OCI-LY1 (cell line): ENCODE results near the gene IPO4.

Experiments used
- H2AFZ ChIP-seq: fragments of 200-600 bp; sonication (generic), shearing (Covaris generic); 2 replicates; pipeline ENCODE4 v1.6.0; 2014; ENCODE audit warnings: antibody characterized with exemption, mild to moderate bottlenecking, low read length
- H3F3A ChIP-seq: fragments of 200-600 bp; sonication (generic), shearing (Covaris generic); 2 replicates; pipeline ENCODE4 v1.6.0; 2014; ENCODE audit warnings: mild to moderate bottlenecking, antibody characterized with exemption, low read length, moderate library complexity; ENCODE audit not compliant: insufficient read depth
- H3K27ac ChIP-seq: fragments of 200-600 bp; sonication (generic); 2 replicates; pipeline ENCODE4 v1.5.1; 2014; ENCODE audit warnings: low read length, mixed run types, mild to moderate bottlenecking, low read depth; ENCODE audit not compliant: poor library complexity, severe bottlenecking
- H3K27me3 ChIP-seq: fragments of 200-600 bp; sonication (generic); 2 replicates; pipeline ENCODE4 v1.6.0; 2014; ENCODE audit warnings: antibody characterized with exemption, mild to moderate bottlenecking, low read length, moderate library complexity; ENCODE audit not compliant: insufficient read depth
- H3K36me3 ChIP-seq: fragments of 200-600 bp; sonication (generic); 2 replicates; pipeline ENCODE4 v1.6.1; 2014; ENCODE audit warnings: mild to moderate bottlenecking, antibody characterized with exemption, low read length, moderate library complexity, mixed read lengths; ENCODE audit not compliant: insufficient read depth
- H3K4me1 ChIP-seq: fragments of 200-600 bp; sonication (generic); 2 replicates; pipeline ENCODE4 v1.5.1; 2014; ENCODE audit warnings: mild to moderate bottlenecking, low read length, moderate library complexity; ENCODE audit not compliant: insufficient read depth, severe bottlenecking
- H3K4me2 ChIP-seq: fragments of 200-600 bp; sonication (generic), shearing (Covaris generic); 2 replicates; pipeline ENCODE4 v1.6.1; 2014; ENCODE audit warnings: low read length
- H3K4me3 ChIP-seq: fragments of 200-600 bp; sonication (generic); 2 replicates; pipeline ENCODE4 v1.5.1; 2014; ENCODE audit warnings: low read length, low read depth, mild to moderate bottlenecking, mixed read lengths; ENCODE audit not compliant: poor library complexity, severe bottlenecking
- H3K79me2 ChIP-seq: fragments of 200-600 bp; shearing (Covaris generic); 2 replicates; pipeline ENCODE4 v1.6.1; 2016; ENCODE audit warnings: mixed run types, low read length, mixed read lengths; ENCODE audit not compliant: insufficient read depth
- H3K9ac ChIP-seq: fragments of 200-600 bp; sonication (generic), shearing (Covaris generic); 2 replicates; pipeline ENCODE4 v1.6.1; 2014; ENCODE audit warnings: mild to moderate bottlenecking, low read length, mixed read lengths
- H3K9me2 ChIP-seq: fragments of 200-600 bp; sonication (generic), shearing (Covaris generic); 2 replicates; pipeline ENCODE4 v1.6.1; 2014; ENCODE audit warnings: low read depth, mild to moderate bottlenecking, low read length, mixed read lengths
- H3K9me3 ChIP-seq: fragments of 200-600 bp; shearing (Covaris generic); 2 replicates; pipeline ENCODE4 v1.6.1; 2014; ENCODE audit warnings: low read length, mixed read lengths
- H4K20me1 ChIP-seq: fragments of 200-600 bp; sonication (generic), shearing (Covaris generic); 2 replicates; pipeline ENCODE4 v1.6.0; 2016; ENCODE audit warnings: mild to moderate bottlenecking, low read length; ENCODE audit not compliant: insufficient read depth
- EZH2 ChIP-seq: fragments of 200-600 bp; sonication (generic), shearing (Covaris generic); IDR thresholded peaks from 2 replicates; pipeline ENCODE4 v1.8.0; 2017; ENCODE audit warnings: borderline replicate concordance, mixed run types, mild to moderate bottlenecking, antibody characterized with exemption, low read length, moderate library complexity, mixed read lengths
- TF ChIP-seq, protein P1 (sequence below): fragments of 200-600 bp; sonication (generic), shearing (Covaris generic); IDR thresholded peaks from 2 replicates; pipeline ENCODE4 v1.5.1; 2017; ENCODE audit warnings: mild to moderate bottlenecking, antibody characterized with exemption, low read length, moderate library complexity, mixed read lengths

Gene IPO4

DNA sequence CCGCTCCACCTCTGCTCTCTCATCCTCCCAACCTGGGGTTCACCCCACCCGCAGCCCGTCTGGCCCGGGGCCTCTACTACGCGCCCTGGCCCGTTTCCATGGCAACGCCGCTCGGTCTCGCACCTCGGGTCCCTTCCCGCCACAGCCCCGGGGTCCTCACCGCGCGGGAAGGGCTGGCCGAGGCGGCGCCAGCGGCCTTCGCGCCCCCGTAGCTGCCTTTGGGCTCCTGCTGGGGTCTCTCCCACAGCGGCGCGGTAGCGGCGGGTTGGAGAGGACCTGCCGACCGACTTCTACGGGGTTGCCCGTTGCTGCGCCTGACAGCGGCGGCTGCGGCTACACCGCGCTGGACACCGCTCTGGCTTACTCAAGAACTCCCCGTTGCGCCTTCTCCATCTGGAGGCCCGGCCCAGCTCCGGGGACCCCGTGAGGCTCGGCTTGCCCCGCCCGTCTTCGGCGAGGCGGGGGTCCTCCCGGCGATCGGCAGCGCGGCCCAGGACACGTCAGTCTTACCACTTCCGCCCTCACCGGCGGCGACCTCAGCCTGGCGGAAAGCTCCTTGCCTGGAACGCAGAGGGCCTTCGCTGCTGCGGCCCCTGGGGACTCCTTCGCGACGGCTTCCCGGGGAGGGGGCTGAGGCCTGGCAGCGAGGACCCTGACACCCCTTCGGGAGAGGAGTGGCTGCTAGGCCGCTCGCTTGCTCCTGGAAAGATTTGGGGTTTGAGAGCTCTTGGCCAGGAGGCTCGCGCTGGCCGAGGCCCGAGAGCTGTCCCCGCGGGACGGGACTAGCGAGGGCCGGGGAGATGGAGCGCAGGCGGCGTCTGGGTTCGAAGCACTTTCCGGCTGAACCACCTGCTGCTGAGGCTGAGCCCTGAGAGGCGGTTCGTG, 6.8 kb upstream of the IPO4 start, which contains the start of gene TM9SF1:
TSS of gene TM9SF1 (minus strand) at position 256 of the 885 bp plus-strand sequence. CDS start 422 bp downstream, outside the sequence.
- Histone ChIP-seq H3K27me3 (no peaks in the 10 kb centered on the region), H3K9me2 (no peaks in the 10 kb centered on the region), H3K36me3 (peaks cover 34% of the 10 kb centered on the region), H2AFZ (no peak within 1 kb of the TSS), H3K4me2 (peak within 1 kb of the TSS; percentile 97), H3K4me3 (peak within 1 kb of the TSS; percentile 89), H3K9me3 (0 out of 2 replicates have a peak, but pooled peaks cover 3% of the 10 kb centered on the region), H4K20me1 (no peaks in the 10 kb centered on the region), H3K79me2 (no peaks in the 10 kb centered on the region), H3F3A (no peaks in the 10 kb centered on the region), H3K9ac (peak within 1 kb of the TSS; percentile 96), H3K4me1 (peaks cover 29% of the 10 kb centered on the region), H3K27ac (peak within 1 kb of the TSS; percentile 92)
- TF ChIP-seq EZH2 = no peak
- TF ChIP-seq, protein P1, sequence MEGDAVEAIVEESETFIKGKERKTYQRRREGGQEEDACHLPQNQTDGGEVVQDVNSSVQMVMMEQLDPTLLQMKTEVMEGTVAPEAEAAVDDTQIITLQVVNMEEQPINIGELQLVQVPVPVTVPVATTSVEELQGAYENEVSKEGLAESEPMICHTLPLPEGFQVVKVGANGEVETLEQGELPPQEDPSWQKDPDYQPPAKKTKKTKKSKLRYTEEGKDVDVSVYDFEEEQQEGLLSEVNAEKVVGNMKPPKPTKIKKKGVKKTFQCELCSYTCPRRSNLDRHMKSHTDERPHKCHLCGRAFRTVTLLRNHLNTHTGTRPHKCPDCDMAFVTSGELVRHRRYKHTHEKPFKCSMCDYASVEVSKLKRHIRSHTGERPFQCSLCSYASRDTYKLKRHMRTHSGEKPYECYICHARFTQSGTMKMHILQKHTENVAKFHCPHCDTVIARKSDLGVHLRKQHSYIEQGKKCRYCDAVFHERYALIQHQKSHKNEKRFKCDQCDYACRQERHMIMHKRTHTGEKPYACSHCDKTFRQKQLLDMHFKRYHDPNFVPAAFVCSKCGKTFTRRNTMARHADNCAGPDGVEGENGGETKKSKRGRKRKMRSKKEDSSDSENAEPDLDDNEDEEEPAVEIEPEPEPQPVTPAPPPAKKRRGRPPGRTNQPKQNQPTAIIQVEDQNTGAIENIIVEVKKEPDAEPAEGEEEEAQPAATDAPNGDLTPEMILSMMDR = no peak

DNA sequence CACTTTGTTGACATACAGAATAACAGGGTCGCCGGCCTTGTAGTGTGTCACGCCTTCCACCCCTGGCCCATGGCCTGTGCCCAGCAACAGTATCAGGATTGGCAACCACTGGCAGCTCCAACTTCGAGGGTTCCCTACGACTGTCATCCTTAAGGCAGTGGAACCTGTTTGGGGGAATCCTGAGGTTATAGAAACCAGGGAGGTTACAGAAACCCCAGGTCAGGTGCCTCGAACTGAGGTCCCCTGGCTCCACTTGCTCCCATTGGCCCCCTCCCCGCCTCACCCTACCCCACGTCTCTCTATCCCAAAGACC, 6.2 kb upstream of the IPO4 start:
- Histone ChIP-seq H3K9ac (peak overlapping the region; percentile 96), H3K79me2 (no peaks in the 10 kb centered on the region), H3F3A (no peaks in the 10 kb centered on the region), H3K36me3 (peaks cover 31% of the 10 kb centered on the region), H4K20me1 (no peaks in the 10 kb centered on the region), H3K4me2 (peak overlapping the region; percentile 97), H3K9me2 (no peaks in the 10 kb centered on the region), H3K27ac (peak overlapping the region; percentile 92), H3K9me3 (0 out of 2 replicates have a peak, but pooled peaks cover 3% of the 10 kb centered on the region), H3K27me3 (no peaks in the 10 kb centered on the region), H3K4me3 (peak overlapping the region; percentile 89), H2AFZ (no peak overlapping the region), H3K4me1 (peaks cover 29% of the 10 kb centered on the region)
- no peak for TF ChIP-seq EZH2
- TF ChIP-seq, protein P1 = no peak

DNA sequence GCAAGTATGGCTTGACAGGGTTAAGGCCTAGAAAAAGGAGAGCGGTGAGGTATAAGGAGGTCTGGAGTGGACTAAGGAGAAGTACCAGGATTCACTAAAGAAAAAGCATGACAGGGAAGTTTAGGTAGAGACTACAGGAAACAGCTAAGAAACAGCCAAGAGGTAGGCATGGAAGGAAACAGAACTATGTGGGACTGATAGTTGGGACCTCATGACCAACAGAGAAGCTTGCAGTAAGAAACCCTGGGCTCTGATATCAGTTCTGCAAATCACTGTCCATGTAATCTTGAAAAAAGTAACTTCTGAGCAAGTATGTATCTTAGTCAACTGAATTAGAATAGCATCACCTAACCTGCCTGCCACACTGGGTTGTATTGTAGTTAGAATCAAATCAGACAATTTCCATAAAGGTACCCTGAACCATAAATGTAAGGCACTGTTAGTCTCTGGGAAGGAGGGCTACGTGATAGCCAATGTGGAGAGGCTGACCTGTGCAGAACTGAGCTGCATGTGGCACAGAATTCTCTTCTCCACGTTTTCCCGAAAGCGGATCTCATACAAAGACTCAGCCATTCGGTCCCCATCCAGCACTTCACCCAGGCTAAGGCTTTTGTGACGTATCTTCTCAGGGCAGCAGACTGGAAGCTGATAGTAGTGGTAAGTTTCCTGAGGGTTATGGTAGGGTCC, 5.7 kb upstream of the IPO4 start:
- Histone ChIP-seq H4K20me1 (no peaks in the 10 kb centered on the region), H3K4me2 (peak overlapping the region; percentile 97), H3K79me2 (no peaks in the 10 kb centered on the region), H2AFZ (no peak overlapping the region), H3K27me3 (no peaks in the 10 kb centered on the region), H3K9ac (peak overlapping the region; percentile 96; the same call in 1 of the 2 replicates), H3K4me1 (peaks cover 32% of the 10 kb centered on the region), H3K9me3 (0 out of 2 replicates have a peak, but pooled peaks cover 3% of the 10 kb centered on the region), H3K9me2 (no peaks in the 10 kb centered on the region), H3K27ac (peak overlapping the region; percentile 92), H3K36me3 (peaks cover 29% of the 10 kb centered on the region), H3F3A (no peaks in the 10 kb centered on the region), H3K4me3 (peak overlapping the region; percentile 89)
- no peak for TF ChIP-seq EZH2
- TF ChIP-seq, protein P1 = no peak
